Uterus (tissue), 4 donors: ENCODE data around the gene PCDHB12. TPM values are rescaled to one million over a fixed set of nuclear protein-coding genes. Genes with fewer than 3 reads are reported as not detected.
"Not testable (repeated sequence)": the region's sequence is repeated elsewhere in the genome, so short reads cannot be mapped to it uniquely, and the experiment has no call there.

Experiments used
- DNase-seq, 2 donors: peaks; one replicate each; pipeline ENCODE4 v3.0.0-alpha.2; 2019 to 2020
- H3K27ac ChIP-seq, 2 donors: fragments of 200-600 bp; sonication (generic); 1 replicate in 1 of 2; 2 replicates in 1 of 2; pipeline ENCODE4 v1.5.1; 2016 to 2018
- H3K27me3 ChIP-seq, 2 donors: fragments of 200-600 bp; sonication (generic); one replicate each; pipeline ENCODE4 v1.5.1; 2018 to 2019; ENCODE audit warnings: control low read depth in 1 of 2
- H3K36me3 ChIP-seq, 2 donors: fragments of 200-600 bp; sonication (generic); one replicate each; pipeline ENCODE4 v1.5.1; 2019; ENCODE audit warnings: control low read depth in 1 of 2
- H3K4me1 ChIP-seq, 2 donors: fragments of 200-600 bp; sonication (generic); one replicate each; pipeline ENCODE4 v1.5.1; 2018 to 2019; ENCODE audit warnings: control low read depth in 1 of 2
- H3K4me3 ChIP-seq, 2 donors: fragments of 200-600 bp; sonication (generic); 1 replicate in 1 of 2; 2 replicates in 1 of 2; pipeline ENCODE4 v1.5.1; 2018 to 2019; ENCODE audit warnings: mild to moderate bottlenecking in 1 of 2
- H3K9me3 ChIP-seq, 2 donors: fragments of 200-600 bp; sonication (generic); one replicate each; pipeline ENCODE4 v1.5.1; 2019; ENCODE audit warnings: control low read depth in 1 of 2
- CTCF ChIP-seq, 4 experiments: fragments of 200-600 bp in 2 of 4; fragments of 450-650 bp in 2 of 4; sonication (generic) in 2 of 4; IDR thresholded peaks; one replicate each; pipeline ENCODE4 v1.5.1; 2016 to 2019; ENCODE audit warnings: antibody characterized with exemption in 4 of 4, mild to moderate bottlenecking in 2 of 4, moderate library complexity in 1 of 4
- POLR2A ChIP-seq, 2 donors: fragments of 450-650 bp; IDR thresholded peaks; one replicate each; pipeline ENCODE4 v1.6.1; 2016; ENCODE audit warnings: antibody characterized with exemption in 2 of 2, mild to moderate bottlenecking in 1 of 2, moderate library complexity in 1 of 2
- intact Hi-C: fragments of 100-400 bp; cut with DNase I; formaldehyde crosslinking; loops from one replicate; pipeline ENCODE4 v1.15.1; 2023; ENCODE audit warnings: low total_unique reads
- total RNA-seq, 4 donors: library from RNA; depleted of rRNA in 3 of 4; stranded (reverse); fragments of >200 nt in 3 of 4; gene quantifications; one replicate each; pipeline versions ENCODE4 v1.1.0 to v1.2.4, GENCODE V29; 2014 to 2023
- donor health status: DM: yes; HTN: yes; CAD: no.

Gene PCDHB12
- total RNA-seq, 4 donors from 2014 or later = 0.88 to 20.5 (median 9.1) TPM

GRCh38 chr5:141180313-141180712 is 28.2 kb upstream of the PCDHB12 start:
- Histone ChIP-seq H3K27me3 (peaks cover 0 to 5% of the 10 kb centered on the region in 2 donors), H3K4me3 (no peak overlapping the region), H3K27ac (no peak overlapping the region), H3K36me3 (no peaks in the 10 kb centered on the region), H3K9me3 (peaks cover 2 to 56% of the 10 kb centered on the region in 2 donors), H3K4me1 (no peaks in the 10 kb centered on the region)
- intact Hi-C loops = no loop called here
- no peak for TF ChIP-seq CTCF (IDR thresholded peaks at IDR 0.05)
- TF ChIP-seq POLR2A (IDR thresholded peaks at IDR 0.05) = no peak
- DNase-seq = no peak

GRCh38 chr5:141182248-141182647 is 26.3 kb upstream of the PCDHB12 start, which contains the start of gene PCDHB16:
Gene PCDHB16 (plus strand): TSS chr5:141182387. CDS start chr5:141182560, 173 bp downstream.
- TF ChIP-seq POLR2A (IDR thresholded peaks at IDR 0.05) (no peak), CTCF (IDR thresholded peaks at IDR 0.05) (peak; percentile 17 to 40 (median 32))
- Histone ChIP-seq H3K9me3 (peaks cover 0 to 55% of the 10 kb centered on the region in 2 donors), H3K4me3 (peak within 1 kb of the TSS; percentile 1 to 37), H3K27ac (no peak within 1 kb of the TSS), H3K27me3 (peaks cover 0 to 3% of the 10 kb centered on the region in 2 donors), H3K4me1 (no peaks in the 10 kb centered on the region), H3K36me3 (no peaks in the 10 kb centered on the region)
- DNase-seq = peak; percentile 39 to 46
- intact Hi-C loops = no loop called here

- H3K36me3 ChIP-seq, H3K27me3 ChIP-seq, DNase-seq, H3K4me1 ChIP-seq, H3K27ac ChIP-seq, intact Hi-C loops, H3K4me3 ChIP-seq: not testable (repeated sequence)
- H3K9me3 ChIP-seq = peaks cover 0 to 54% of the 10 kb centered on the region in 2 donors
Observed at GRCh38 chr5:141184117-141184855, 24.2 kb upstream of the PCDHB12 start.

GRCh38 chr5:141186897-141187512 is 21.5 kb upstream of the PCDHB12 start, which contains the start of gene PCDHB9:
Gene PCDHB9 (plus strand): TSS chr5:141187161. CDS start chr5:141187319, 158 bp downstream.
- Histone ChIP-seq H3K36me3 (no peaks in the 10 kb centered on the region), H3K4me3 (no peak within 1 kb of the TSS), H3K27ac (no peak within 1 kb of the TSS), H3K9me3 (peaks cover 3 to 73% of the 10 kb centered on the region in 2 donors), H3K4me1 (no peaks in the 10 kb centered on the region), H3K27me3 (no peaks in the 10 kb centered on the region)
- DNase-seq = no peak
- intact Hi-C loops = no loop called here
- TF ChIP-seq CTCF (IDR thresholded peaks at IDR 0.05) (peak in 1 of 4 experiments; percentile 2), POLR2A (IDR thresholded peaks at IDR 0.05) (no peak)

- H3K27me3 ChIP-seq, H3K4me1 ChIP-seq, intact Hi-C loops, DNase-seq, H3K36me3 ChIP-seq, H3K27ac ChIP-seq, H3K4me3 ChIP-seq: not testable (repeated sequence)
- H3K9me3 ChIP-seq = peaks cover 3 to 71% of the 10 kb centered on the region in 2 donors
Observed at GRCh38 chr5:141188682-141189081, 19.8 kb upstream of the PCDHB12 start.

GRCh38 chr5:141189131-141189530 is 19.4 kb upstream of the PCDHB12 start:
- H3K36me3 ChIP-seq, H3K27me3 ChIP-seq, DNase-seq, H3K4me3 ChIP-seq, H3K4me1 ChIP-seq, H3K27ac ChIP-seq, intact Hi-C loops: not testable (repeated sequence)
- H3K9me3 ChIP-seq = peaks cover 3 to 70% of the 10 kb centered on the region in 2 donors
